HepG2 (cell line): Measurements from ENCODE around the gene POU2F2. TPM values are rescaled to one million over a fixed set of nuclear protein-coding genes. Genes with fewer than 3 reads are reported as not detected.

ENCODE experiments used
- ATAC-seq: fragments of 200-7000 bp; cut with Tn5 transposase; 3 replicates; pipeline ENCODE4 v1.9.1; 2020; ENCODE audit warnings: mild to moderate bottlenecking, moderate library complexity
- BruUV-seq: library from RNA; stranded (reverse); fragments of 400-500 nt; replicated peaks from 2 replicates; lab custom pipeline; 2021; lab: Mats Ljungman, UMichigan
- CTCF ChIA-PET: fragments of 300-600 bp; formaldehyde crosslinking; extraction: SDS; loops from one replicate; lab custom pipeline; 2021; ENCODE audit warnings: low total read pairs, inconsistent platforms, low intra/inter-chr PET ratio; lab: Yijun Ruan, JAX
- POLR2A ChIA-PET: fragments of 350-600 bp; sonication (Branson Sonifier 250); formaldehyde crosslinking; loops from one replicate; lab custom pipeline; 2020; ENCODE audit warnings: antibody characterized with exemption, inconsistent platforms; lab: Yijun Ruan, JAX
- DNase-seq: peaks from one replicate; pipeline ENCODE4 v3.0.0-alpha.2; 2015; ENCODE audit warnings: low spot score
- FAIRE-seq: peaks from 3 replicates; lab custom pipeline; 2011; peaks lifted over from hg19 to GRCh38; lab: Jason Lieb, UNC
- H2AFZ ChIP-seq: one replicate; pipeline ENCODE4 v1.6.1; 2011; ENCODE audit warnings: low read length, inconsistent platforms
- H3K27ac ChIP-seq: fragments of 300-600 bp; 3 replicates; pipeline ENCODE4 v1.8.0; 2011; ENCODE audit warnings: mixed run types, mild to moderate bottlenecking, mixed read lengths, low read length, inconsistent platforms; ENCODE audit not compliant: insufficient read depth; ENCODE audit errors: extremely low read length
- H3K27me3 ChIP-seq, 2 experiments: fragments of 200-600 bp in 1 of 2; 2 replicates in 1 of 2; 3 replicates in 1 of 2; pipeline versions ENCODE4 v1.6.0 to v1.8.0; 2011; ENCODE audit warnings: low read length in 2 of 2, mild to moderate bottlenecking in 2 of 2, moderate library complexity in 2 of 2, inconsistent platforms in 1 of 2; ENCODE audit not compliant: insufficient read depth in 2 of 2, control insufficient read depth in 1 of 2
- H3K36me3 ChIP-seq, 2 experiments: fragments of 200-600 bp in 1 of 2; replicated peaks in 1 of 2; 2 replicates in 1 of 2; 3 replicates in 1 of 2; pipeline versions ENCODE4 v1.5.1 to v1.8.0; 2011; ENCODE audit warnings: low read length in 2 of 2, inconsistent platforms in 1 of 2; ENCODE audit not compliant: insufficient read depth in 2 of 2, control insufficient read depth in 1 of 2
- H3K4me1 ChIP-seq: 2 replicates; pipeline ENCODE4 v1.5.1; 2012; ENCODE audit warnings: low read length, inconsistent platforms; ENCODE audit not compliant: insufficient read depth
- H3K4me2 ChIP-seq: 2 replicates; pipeline ENCODE4 v1.6.0; 2011; ENCODE audit warnings: low read depth, low read length, inconsistent platforms
- H3K4me3 ChIP-seq, 3 experiments: fragments of 200-600 bp in 1 of 3; sonication (generic), shearing (Covaris generic) in 1 of 3; replicated peaks in 1 of 3; 2 replicates each; pipeline ENCODE4 v1.5.1; 2011 to 2016; ENCODE audit warnings: low read length in 3 of 3, inconsistent platforms in 2 of 3, low read depth in 2 of 3, mild to moderate bottlenecking in 2 of 3, control low read depth in 1 of 3, mixed read lengths in 1 of 3; ENCODE audit not compliant: insufficient read depth in 1 of 3
- H3K79me2 ChIP-seq: one replicate; pipeline ENCODE4 v1.6.1; 2011; ENCODE audit warnings: low read length, inconsistent platforms; ENCODE audit not compliant: insufficient read depth
- H3K9ac ChIP-seq: 2 replicates; pipeline ENCODE4 v1.6.0; 2011; ENCODE audit warnings: mild to moderate bottlenecking, low read depth, low read length, inconsistent platforms; ENCODE audit not compliant: insufficient read depth
- H3K9me3 ChIP-seq: 2 replicates; pipeline ENCODE4 v1.5.1; 2012; ENCODE audit warnings: mild to moderate bottlenecking, low read length
- H4K20me1 ChIP-seq: 2 replicates; pipeline ENCODE4 v1.6.0; 2011; ENCODE audit warnings: inconsistent platforms, mild to moderate bottlenecking, low read length, moderate library complexity; ENCODE audit not compliant: insufficient read depth
- DMTF1 ChIP-seq: sonication (generic); formaldehyde crosslinking; IDR thresholded peaks from 2 replicates; pipeline ENCODE4 v1.4.0; 2020; ENCODE audit warnings: mild to moderate bottlenecking, missing genetic modification reagents
- GATAD2A ChIP-seq: IDR thresholded peaks from 2 replicates; pipeline ENCODE4 v1.6.1; 2016
- GTF3A ChIP-seq: sonication (generic); formaldehyde crosslinking; conservative IDR thresholded peaks from 2 replicates; pipeline ENCODE4 v1.4.0; 2020; ENCODE audit warnings: mild to moderate bottlenecking, missing genetic modification reagents
- JUNB ChIP-seq: sonication (generic); formaldehyde crosslinking; IDR thresholded peaks from 2 replicates; pipeline ENCODE4 v1.8.0; 2022; ENCODE audit warnings: missing genetic modification reagents, mild to moderate bottlenecking, borderline replicate concordance
- LCORL ChIP-seq, 2 experiments: fragments of 450-650 bp in 1 of 2; sonication (generic) in 1 of 2; formaldehyde crosslinking in 1 of 2; IDR thresholded peaks; 2 replicates each; pipeline versions ENCODE4 v1.5.0 to v1.6.1; 2017 to 2020; ENCODE audit warnings: antibody characterized with exemption in 1 of 2, missing genetic modification reagents in 1 of 2
- MBNL3 ChIP-seq: fragments of 250-450 bp; sonication (Bioruptor Pico); conservative IDR thresholded peaks from 2 replicates; pipeline ENCODE4 v1.8.0; 2022; ENCODE audit warnings: mild to moderate bottlenecking, inconsistent platforms
- MIXL1 ChIP-seq: IDR thresholded peaks from 2 replicates; pipeline ENCODE4 v1.6.1; 2016
- NFIB ChIP-seq: sonication (generic); formaldehyde crosslinking; IDR thresholded peaks from 2 replicates; pipeline ENCODE4 v1.9.0; 2021; ENCODE audit warnings: missing genetic modification reagents, mild to moderate bottlenecking, borderline replicate concordance
- SIX1 ChIP-seq: sonication (generic); formaldehyde crosslinking; IDR thresholded peaks from 2 replicates; pipeline ENCODE4 v1.4.0; 2020; ENCODE audit warnings: missing genetic modification reagents, borderline replicate concordance
- ZNF101 ChIP-seq: sonication (generic); formaldehyde crosslinking; IDR thresholded peaks from 2 replicates; pipeline ENCODE4 v1.4.0; 2020; ENCODE audit warnings: mild to moderate bottlenecking, low read depth, missing genetic modification reagents, borderline replicate concordance
- ZNF275 ChIP-seq: sonication (generic); formaldehyde crosslinking; IDR thresholded peaks from 2 replicates; pipeline ENCODE4 v1.8.0; 2022; ENCODE audit warnings: missing genetic modification reagents, mild to moderate bottlenecking, inconsistent platforms, borderline replicate concordance
- ZNF317 ChIP-seq: sonication (generic); formaldehyde crosslinking; IDR thresholded peaks from 2 replicates; pipeline ENCODE4 v1.5.0; 2020; ENCODE audit warnings: mild to moderate bottlenecking, missing genetic modification reagents
- ZNF678 ChIP-seq: sonication (generic); formaldehyde crosslinking; IDR thresholded peaks from 2 replicates; pipeline ENCODE4 v1.4.0; 2020; ENCODE audit warnings: mild to moderate bottlenecking, missing genetic modification reagents
- ZNF850 ChIP-seq: sonication (generic); formaldehyde crosslinking; conservative IDR thresholded peaks from 2 replicates; pipeline ENCODE4 v1.9.0; 2021; ENCODE audit warnings: mild to moderate bottlenecking, missing genetic modification reagents
- WGBS: methylation state at CpG from one replicate; pipeline ENCODE4 v1.1.6; 2017; ENCODE audit warnings: low lambda C conversion rate; 5-methylcytosine and 5-hydroxymethylcytosine counted together
- in situ Hi-C: cut with HindIII; loops from 2 replicates; pipeline ENCODE4 v1.10.0; 2017; ENCODE audit warnings: low pct_unique_long_range_greater_than_20kb; ENCODE audit not compliant: extremely low pct_ligation_motif_present
- intact Hi-C: fragments of 100-400 bp; cut with micrococcal nuclease; formaldehyde crosslinking; loops from one replicate; pipeline ENCODE4 v1.10.0; 2022; ENCODE audit not compliant: unreplicated experiment
- polyA plus RNA-seq, 8 experiments: library from polyadenylated mRNA; depleted of rRNA in 3 of 8; stranded (reverse) in 7 of 8; unstranded in 1 of 8; fragments of >200 nt; fragmentation: Illumina TruSeq in 4 of 8; extraction: Trizol in 4 of 8; gene quantifications; 2 replicates each; pipeline versions ENCODE4 v1.2.1 to v1.2.3, GENCODE V29; 2011 to 2016; ENCODE audit warnings: low read depth in 4 of 8, missing spikeins in 1 of 8, mixed read lengths in 1 of 8; ENCODE audit not compliant: insufficient read depth in 1 of 8
- total RNA-seq, 5 experiments: library from RNA; depleted of rRNA; stranded (reverse); fragments of >200 nt; fragmentation: Illumina TruSeq; extraction: Trizol; gene quantifications; 2 replicates each; pipeline ENCODE4 v1.2.3, GENCODE V29; 2016; ENCODE audit warnings: low read depth in 1 of 5

The POU2F2 gene
- total and polyA plus RNA-seq, 2 of the 13 experiments (the other 11 are each of a cell fraction or from before 2014, with no cell fraction given) = 0.09 to 0.17 TPM

- TF ChIP-seq ZNF275 (no peak), GTF3A (CRISPR knock-in tag) (no peak), GATAD2A (CRISPR knock-in tag) (no peak)
Measured at GRCh38 chr19:42175952-42176648, 43.9 kb upstream of the POU2F2 start (continued).

- CTCF ChIA-PET = no interaction called here
- no peaks in the 10 kb centered on the region for H3K4me1 ChIP-seq
- peaks cover 4 to 76% of the 10 kb centered on the region in 2 experiments; a peak in 4 of 5 replicates for H3K27me3 ChIP-seq
- no peak overlapping the region for H2AFZ ChIP-seq
- ATAC-seq (no peak), DNase-seq (no peak), FAIRE-seq (no peak)
- H3K9me3 ChIP-seq = no peaks in the 10 kb centered on the region
- no peak overlapping the region for H3K4me2 ChIP-seq
- in situ Hi-C loops (no loop called here), intact Hi-C loops (no loop called here)
- H3K9ac ChIP-seq = no peak overlapping the region
- no peaks in the 10 kb centered on the region for H4K20me1 ChIP-seq
- no peaks in the 10 kb centered on the region for H3K36me3 ChIP-seq
- no peaks in the 10 kb centered on the region for H3K79me2 ChIP-seq
- POLR2A ChIA-PET = no interaction called here
- WGBS = 5% methylated on average over 6 of the region's 6 CpGs
- H3K4me3 ChIP-seq = no peak overlapping the region
- no TSS peak for BruUV-seq
- H3K27ac ChIP-seq = no peak overlapping the region
- TF ChIP-seq ZNF850 (no peak), NFIB (CRISPR knock-in tag) (no peak), ZNF101 (CRISPR knock-in tag) (no peak), ZNF275 (no peak), MBNL3 (CRISPR knock-in tag) (no peak), LCORL (IDR thresholded peaks at IDR 0.05) (no peak), LCORL (CRISPR knock-in tag; IDR thresholded peaks at IDR 0.05) (no peak), SIX1 (CRISPR knock-in tag) (no peak), ZNF317 (CRISPR knock-in tag) (no peak), DMTF1 (no peak), MIXL1 (CRISPR knock-in tag) (no peak), ZNF678 (CRISPR knock-in tag) (no peak), JUNB (CRISPR knock-in tag) (no peak)
Measured at GRCh38 chr19:42174958-42175734, 42.9 kb upstream of the POU2F2 start.
